HepG2 (cell line): ENCODE results near the gene SKI. TPM values are rescaled to one million over a fixed set of nuclear protein-coding genes. Genes with fewer than 3 reads are reported as not detected.

Source experiments
- AKAP8 ChIP-seq: sonication (generic); formaldehyde crosslinking; IDR thresholded peaks from 2 replicates; pipeline ENCODE4 v1.5.1; 2020; ENCODE audit warnings: mild to moderate bottlenecking, missing genetic modification reagents
- EHMT2 ChIP-seq: fragments of 200-600 bp; sonication (generic); IDR thresholded peaks from 2 replicates; pipeline ENCODE4 v1.7.0; 2017; ENCODE audit warnings: antibody characterized with exemption, low read depth, low read length, borderline replicate concordance
- MEIS2 ChIP-seq: sonication (generic); formaldehyde crosslinking; IDR thresholded peaks from 2 replicates; pipeline ENCODE4 v1.9.0; 2021; ENCODE audit warnings: mild to moderate bottlenecking, missing genetic modification reagents
- MXD4 ChIP-seq: IDR thresholded peaks from 2 replicates; pipeline ENCODE4 v1.6.1; 2016; ENCODE audit warnings: mild to moderate bottlenecking, missing biosample characterization, missing genetic modification reagents
- MYC ChIP-seq: sonication (generic); formaldehyde crosslinking; IDR thresholded peaks from 2 replicates; pipeline ENCODE4 v1.9.0; 2021; ENCODE audit warnings: missing genetic modification reagents, borderline replicate concordance
- NFYB ChIP-seq: sonication (generic); formaldehyde crosslinking; IDR thresholded peaks from 2 replicates; pipeline ENCODE4 v1.4.0; 2020; ENCODE audit warnings: missing genetic modification reagents
- RAD51 ChIP-seq: fragments of 450-650 bp; IDR thresholded peaks from 2 replicates; pipeline ENCODE4 v1.6.1; 2016; ENCODE audit warnings: borderline replicate concordance
- REL ChIP-seq: sonication (generic); formaldehyde crosslinking; conservative IDR thresholded peaks from 2 replicates; pipeline ENCODE4 v1.8.0; 2022; ENCODE audit warnings: mild to moderate bottlenecking, missing genetic modification reagents, moderate library complexity
- SATB2 ChIP-seq: sonication (generic); formaldehyde crosslinking; IDR thresholded peaks from 2 replicates; pipeline ENCODE4 v1.5.0; 2020; ENCODE audit warnings: missing genetic modification reagents
- SRSF4 ChIP-seq: fragments of 200-400 bp; formaldehyde crosslinking; IDR thresholded peaks from one replicate; pipeline ENCODE4 v1.6.1; 2018; ENCODE audit warnings: mild to moderate bottlenecking, low read depth, low read length, moderate library complexity; ENCODE audit not compliant: poor library complexity, severe bottlenecking
- TGIF2 ChIP-seq: IDR thresholded peaks from 2 replicates; pipeline ENCODE4 v1.6.1; 2016; ENCODE audit warnings: control low read depth, missing compliant biosample characterization
- ZBTB42 ChIP-seq: sonication (generic); formaldehyde crosslinking; IDR thresholded peaks from 2 replicates; pipeline ENCODE4 v1.5.0; 2020; ENCODE audit warnings: mild to moderate bottlenecking, missing genetic modification reagents
- ZFY ChIP-seq: sonication (generic); formaldehyde crosslinking; IDR thresholded peaks from 2 replicates; pipeline ENCODE4 v1.4.0; 2020; ENCODE audit warnings: missing genetic modification reagents
- ZNF44 ChIP-seq: sonication (generic); formaldehyde crosslinking; IDR thresholded peaks from 2 replicates; pipeline ENCODE4 v1.5.1; 2020; ENCODE audit warnings: mild to moderate bottlenecking, missing genetic modification reagents
- ZNF598 ChIP-seq: sonication (generic); formaldehyde crosslinking; IDR thresholded peaks from 2 replicates; pipeline ENCODE4 v1.5.1; 2020; ENCODE audit warnings: mild to moderate bottlenecking, missing genetic modification reagents, borderline replicate concordance
- ZNF766 ChIP-seq: sonication (generic); formaldehyde crosslinking; IDR thresholded peaks from 2 replicates; pipeline ENCODE4 v1.5.0; 2020; ENCODE audit warnings: missing genetic modification reagents, borderline replicate concordance
- ZNF781 ChIP-seq: sonication (generic); formaldehyde crosslinking; IDR thresholded peaks from 2 replicates; pipeline ENCODE4 v1.5.1; 2020; ENCODE audit warnings: borderline replicate concordance, mild to moderate bottlenecking, missing genetic modification reagents; ENCODE audit errors: not compliant biosample characterization
- ZNF800 ChIP-seq: sonication (generic); formaldehyde crosslinking; IDR thresholded peaks from 2 replicates; pipeline ENCODE4 v1.4.0; 2020; ENCODE audit warnings: missing genetic modification reagents
- polyA plus RNA-seq, 8 experiments: library from polyadenylated mRNA; depleted of rRNA in 3 of 8; stranded (reverse) in 7 of 8; unstranded in 1 of 8; fragments of >200 nt; fragmentation: Illumina TruSeq in 4 of 8; extraction: Trizol in 4 of 8; gene quantifications; 2 replicates each; pipeline versions ENCODE4 v1.2.1 to v1.2.3, GENCODE V29; 2011 to 2016; ENCODE audit warnings: low read depth in 4 of 8, missing spikeins in 1 of 8, mixed read lengths in 1 of 8; ENCODE audit not compliant: insufficient read depth in 1 of 8
- total RNA-seq, 5 experiments: library from RNA; depleted of rRNA; stranded (reverse); fragments of >200 nt; fragmentation: Illumina TruSeq; extraction: Trizol; gene quantifications; 2 replicates each; pipeline ENCODE4 v1.2.3, GENCODE V29; 2016; ENCODE audit warnings: low read depth in 1 of 5
- TF ChIP-seq, protein P1 (sequence below): IDR thresholded peaks from 2 replicates; pipeline ENCODE4 v1.6.1; 2016; ENCODE audit warnings: missing compliant biosample characterization, missing genetic modification reagents, borderline replicate concordance
- TF ChIP-seq, protein P2 (sequence below): sonication (generic); formaldehyde crosslinking; IDR thresholded peaks from 2 replicates; pipeline ENCODE4 v1.4.0; 2020; ENCODE audit warnings: mild to moderate bottlenecking, missing genetic modification reagents

SKI gene
- total and polyA plus RNA-seq, 2 of the 13 experiments (the other 11 are each of a cell fraction or from before 2014, with no cell fraction given), result 4.7 to 6.9 TPM

DNA sequence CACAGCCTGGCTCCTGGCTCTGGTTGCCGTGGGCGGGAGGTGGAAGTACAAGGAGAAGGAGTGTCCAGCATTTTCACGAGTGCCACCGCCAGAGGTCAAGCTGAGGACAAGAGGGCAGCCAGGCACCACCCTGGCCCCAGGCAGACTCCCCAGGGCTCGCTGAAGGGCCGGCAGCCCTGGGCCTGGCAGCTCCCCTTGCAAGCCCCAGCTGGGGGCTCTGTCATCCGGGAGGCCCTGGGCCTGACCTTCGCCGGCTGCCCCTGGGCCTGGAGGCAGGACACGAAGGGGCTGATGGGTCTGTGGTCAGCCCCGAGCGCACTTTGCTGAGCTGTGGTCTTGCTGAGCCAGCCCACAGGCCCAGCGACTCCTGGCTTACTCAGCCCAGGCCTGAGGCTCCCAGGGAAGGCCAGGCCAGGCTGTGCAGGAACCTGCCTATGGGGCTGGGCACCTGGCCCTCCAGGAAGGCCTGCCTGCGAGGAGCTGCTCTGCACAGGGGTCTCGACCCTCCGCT, 88.4 kb downstream of the SKI start (continued):
- TF ChIP-seq AKAP8 (no peak), ZFY (CRISPR knock-in tag) (peak; percentile 81), MYC (CRISPR knock-in tag) (0 out of 2 replicates have a peak, but pooled peaks have one; percentile 17), SATB2 (no peak), MXD4 (CRISPR knock-in tag) (no peak), ZNF44 (CRISPR knock-in tag) (no peak), RAD51 (no peak), TGIF2 (no peak), NFYB (CRISPR knock-in tag) (no peak), EHMT2 (no peak), ZNF781 (CRISPR knock-in tag) (no peak), ZBTB42 (no peak), MEIS2 (peak; percentile 34; the same call in 1 of the 2 replicates), REL (peak; percentile 4; the same call in 1 of the 2 replicates), SRSF4 (no peak), ZNF598 (CRISPR knock-in tag) (no peak), ZNF766 (CRISPR knock-in tag) (no peak), ZNF800 (CRISPR knock-in tag) (peak; percentile 70; the same call in 1 of the 2 replicates)
- TF ChIP-seq, protein P1, sequence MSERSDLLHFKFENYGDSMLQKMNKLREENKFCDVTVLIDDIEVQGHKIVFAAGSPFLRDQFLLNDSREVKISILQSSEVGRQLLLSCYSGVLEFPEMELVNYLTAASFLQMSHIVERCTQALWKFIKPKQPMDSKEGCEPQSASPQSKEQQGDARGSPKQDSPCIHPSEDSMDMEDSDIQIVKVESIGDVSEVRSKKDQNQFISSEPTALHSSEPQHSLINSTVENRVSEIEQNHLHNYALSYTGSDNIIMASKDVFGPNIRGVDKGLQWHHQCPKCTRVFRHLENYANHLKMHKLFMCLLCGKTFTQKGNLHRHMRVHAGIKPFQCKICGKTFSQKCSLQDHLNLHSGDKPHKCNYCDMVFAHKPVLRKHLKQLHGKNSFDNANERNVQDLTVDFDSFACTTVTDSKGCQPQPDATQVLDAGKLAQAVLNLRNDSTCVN, result peak; percentile 16; the same call in 1 of the 2 replicates
- TF ChIP-seq, protein P2, sequence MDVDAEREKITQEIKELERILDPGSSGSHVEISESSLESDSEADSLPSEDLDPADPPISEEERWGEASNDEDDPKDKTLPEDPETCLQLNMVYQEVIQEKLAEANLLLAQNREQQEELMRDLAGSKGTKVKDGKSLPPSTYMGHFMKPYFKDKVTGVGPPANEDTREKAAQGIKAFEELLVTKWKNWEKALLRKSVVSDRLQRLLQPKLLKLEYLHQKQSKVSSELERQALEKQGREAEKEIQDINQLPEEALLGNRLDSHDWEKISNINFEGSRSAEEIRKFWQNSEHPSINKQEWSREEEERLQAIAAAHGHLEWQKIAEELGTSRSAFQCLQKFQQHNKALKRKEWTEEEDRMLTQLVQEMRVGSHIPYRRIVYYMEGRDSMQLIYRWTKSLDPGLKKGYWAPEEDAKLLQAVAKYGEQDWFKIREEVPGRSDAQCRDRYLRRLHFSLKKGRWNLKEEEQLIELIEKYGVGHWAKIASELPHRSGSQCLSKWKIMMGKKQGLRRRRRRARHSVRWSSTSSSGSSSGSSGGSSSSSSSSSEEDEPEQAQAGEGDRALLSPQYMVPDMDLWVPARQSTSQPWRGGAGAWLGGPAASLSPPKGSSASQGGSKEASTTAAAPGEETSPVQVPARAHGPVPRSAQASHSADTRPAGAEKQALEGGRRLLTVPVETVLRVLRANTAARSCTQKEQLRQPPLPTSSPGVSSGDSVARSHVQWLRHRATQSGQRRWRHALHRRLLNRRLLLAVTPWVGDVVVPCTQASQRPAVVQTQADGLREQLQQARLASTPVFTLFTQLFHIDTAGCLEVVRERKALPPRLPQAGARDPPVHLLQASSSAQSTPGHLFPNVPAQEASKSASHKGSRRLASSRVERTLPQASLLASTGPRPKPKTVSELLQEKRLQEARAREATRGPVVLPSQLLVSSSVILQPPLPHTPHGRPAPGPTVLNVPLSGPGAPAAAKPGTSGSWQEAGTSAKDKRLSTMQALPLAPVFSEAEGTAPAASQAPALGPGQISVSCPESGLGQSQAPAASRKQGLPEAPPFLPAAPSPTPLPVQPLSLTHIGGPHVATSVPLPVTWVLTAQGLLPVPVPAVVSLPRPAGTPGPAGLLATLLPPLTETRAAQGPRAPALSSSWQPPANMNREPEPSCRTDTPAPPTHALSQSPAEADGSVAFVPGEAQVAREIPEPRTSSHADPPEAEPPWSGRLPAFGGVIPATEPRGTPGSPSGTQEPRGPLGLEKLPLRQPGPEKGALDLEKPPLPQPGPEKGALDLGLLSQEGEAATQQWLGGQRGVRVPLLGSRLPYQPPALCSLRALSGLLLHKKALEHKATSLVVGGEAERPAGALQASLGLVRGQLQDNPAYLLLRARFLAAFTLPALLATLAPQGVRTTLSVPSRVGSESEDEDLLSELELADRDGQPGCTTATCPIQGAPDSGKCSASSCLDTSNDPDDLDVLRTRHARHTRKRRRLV, result 0 out of 2 replicates have a peak, but pooled peaks have one; percentile 22
